C4-2B (cell line): ENCODE data around the gene TPPP2.

ENCODE experiments used
- ZFX ChIP-seq: fragments of 450-650 bp; IDR thresholded peaks from 2 replicates; pipeline ENCODE4 v1.6.1; 2017
- TF ChIP-seq, protein P1 (sequence below): fragments of 450-650 bp; conservative IDR thresholded peaks from 2 replicates; pipeline ENCODE4 v1.5.1; 2017; ENCODE audit warnings: mild to moderate bottlenecking

DNA sequence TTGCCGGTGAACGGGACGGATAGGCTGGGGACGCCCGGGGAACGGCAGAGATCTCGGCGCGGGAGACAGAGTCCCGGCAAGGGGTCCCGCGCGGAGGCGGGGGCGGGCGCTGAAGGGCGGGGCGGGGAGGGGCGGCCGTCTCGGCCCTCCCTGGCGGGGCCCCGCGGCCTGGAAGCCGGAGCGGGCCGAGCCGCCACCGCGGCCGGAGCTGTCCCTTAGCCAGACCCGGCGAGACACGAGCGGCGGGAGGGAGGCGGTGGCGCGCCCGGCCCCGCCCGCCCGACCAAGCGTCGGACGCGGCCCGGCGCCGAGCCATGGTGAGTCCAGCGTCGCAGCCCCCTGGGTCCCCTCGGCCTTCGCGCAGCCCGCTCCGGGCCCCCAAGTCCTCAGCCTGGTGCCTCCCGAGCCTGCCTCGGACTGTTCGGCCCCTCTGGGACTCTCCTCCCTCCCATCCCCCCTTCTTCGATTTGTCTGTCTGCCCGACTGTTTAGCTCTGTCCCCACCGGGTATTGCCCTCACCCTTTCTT, 40.1 kb downstream of the TPPP2 start, which contains the start of gene ARHGEF40:
- TF ChIP-seq, protein P1, sequence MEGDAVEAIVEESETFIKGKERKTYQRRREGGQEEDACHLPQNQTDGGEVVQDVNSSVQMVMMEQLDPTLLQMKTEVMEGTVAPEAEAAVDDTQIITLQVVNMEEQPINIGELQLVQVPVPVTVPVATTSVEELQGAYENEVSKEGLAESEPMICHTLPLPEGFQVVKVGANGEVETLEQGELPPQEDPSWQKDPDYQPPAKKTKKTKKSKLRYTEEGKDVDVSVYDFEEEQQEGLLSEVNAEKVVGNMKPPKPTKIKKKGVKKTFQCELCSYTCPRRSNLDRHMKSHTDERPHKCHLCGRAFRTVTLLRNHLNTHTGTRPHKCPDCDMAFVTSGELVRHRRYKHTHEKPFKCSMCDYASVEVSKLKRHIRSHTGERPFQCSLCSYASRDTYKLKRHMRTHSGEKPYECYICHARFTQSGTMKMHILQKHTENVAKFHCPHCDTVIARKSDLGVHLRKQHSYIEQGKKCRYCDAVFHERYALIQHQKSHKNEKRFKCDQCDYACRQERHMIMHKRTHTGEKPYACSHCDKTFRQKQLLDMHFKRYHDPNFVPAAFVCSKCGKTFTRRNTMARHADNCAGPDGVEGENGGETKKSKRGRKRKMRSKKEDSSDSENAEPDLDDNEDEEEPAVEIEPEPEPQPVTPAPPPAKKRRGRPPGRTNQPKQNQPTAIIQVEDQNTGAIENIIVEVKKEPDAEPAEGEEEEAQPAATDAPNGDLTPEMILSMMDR = no peak
- TF ChIP-seq ZFX = peak; percentile 48; the same call in 1 of the 2 replicates
